ENCODE results near the gene CASQ2.
A peak's percentile ranks its signal among the peaks of the same experiment; 100 is the strongest.

Gene CASQ2

DNA sequence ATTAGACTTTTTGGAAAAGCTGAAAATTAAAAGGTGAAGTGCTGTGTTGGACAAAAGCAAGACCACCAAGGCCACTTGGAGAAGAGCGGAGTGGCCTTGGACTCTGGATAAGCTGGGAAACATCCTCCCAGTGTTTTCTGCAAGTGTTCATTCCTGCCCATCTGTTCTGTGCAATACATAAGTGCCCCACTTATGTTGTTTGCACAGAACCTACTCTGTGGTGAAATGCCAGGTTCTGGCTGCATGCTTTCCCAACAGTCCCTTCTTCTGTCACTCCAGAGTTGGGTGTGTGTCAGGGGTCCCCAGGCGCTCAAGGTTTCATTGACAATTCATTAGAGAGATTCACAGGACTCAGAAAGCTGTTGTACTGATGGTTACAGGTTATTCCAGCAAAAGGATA, 42.1 kb upstream of the CASQ2 start:
- no peak overlapping the region for H3K4me3 ChIP-seq
- H3K9me3 ChIP-seq: no peaks in the 10 kb centered on the region
- no peaks in the 10 kb centered on the region for H3K27me3 ChIP-seq
- TF ChIP-seq, protein P1, sequence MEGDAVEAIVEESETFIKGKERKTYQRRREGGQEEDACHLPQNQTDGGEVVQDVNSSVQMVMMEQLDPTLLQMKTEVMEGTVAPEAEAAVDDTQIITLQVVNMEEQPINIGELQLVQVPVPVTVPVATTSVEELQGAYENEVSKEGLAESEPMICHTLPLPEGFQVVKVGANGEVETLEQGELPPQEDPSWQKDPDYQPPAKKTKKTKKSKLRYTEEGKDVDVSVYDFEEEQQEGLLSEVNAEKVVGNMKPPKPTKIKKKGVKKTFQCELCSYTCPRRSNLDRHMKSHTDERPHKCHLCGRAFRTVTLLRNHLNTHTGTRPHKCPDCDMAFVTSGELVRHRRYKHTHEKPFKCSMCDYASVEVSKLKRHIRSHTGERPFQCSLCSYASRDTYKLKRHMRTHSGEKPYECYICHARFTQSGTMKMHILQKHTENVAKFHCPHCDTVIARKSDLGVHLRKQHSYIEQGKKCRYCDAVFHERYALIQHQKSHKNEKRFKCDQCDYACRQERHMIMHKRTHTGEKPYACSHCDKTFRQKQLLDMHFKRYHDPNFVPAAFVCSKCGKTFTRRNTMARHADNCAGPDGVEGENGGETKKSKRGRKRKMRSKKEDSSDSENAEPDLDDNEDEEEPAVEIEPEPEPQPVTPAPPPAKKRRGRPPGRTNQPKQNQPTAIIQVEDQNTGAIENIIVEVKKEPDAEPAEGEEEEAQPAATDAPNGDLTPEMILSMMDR (IDR thresholded peaks at IDR 0.05): no peak
- H3K36me3 ChIP-seq: no peaks in the 10 kb centered on the region
- peaks cover 0 to 3% (median 0%) of the 10 kb centered on the region in 4 donors for H3K4me1 ChIP-seq
- intact Hi-C loops (cut with DNase I; ENCODE audit: low total_unique reads): no loop called here
- H3K27ac ChIP-seq: no peak overlapping the region
- DNase-seq: no peak

DNA sequence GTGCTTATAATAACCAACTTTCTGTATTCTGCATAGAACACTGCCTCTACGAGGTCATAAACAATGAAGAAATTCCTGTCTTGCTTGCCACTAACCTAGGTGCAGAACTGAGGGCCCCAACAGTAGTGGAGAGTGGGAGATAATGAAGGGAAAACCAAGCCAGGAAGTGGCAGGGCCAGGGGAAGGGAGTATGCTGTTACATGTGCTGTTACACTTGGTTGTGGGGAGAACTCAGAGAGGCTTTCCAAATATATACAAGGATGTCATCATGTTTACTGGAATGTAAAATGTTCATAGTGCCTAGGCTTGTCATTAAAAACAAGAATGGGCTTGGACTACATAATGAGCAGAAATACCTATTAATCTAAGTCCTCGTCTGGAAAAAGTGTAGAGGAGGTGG, 41.3 kb upstream of the CASQ2 start:
- no peak for DNase-seq
- Histone ChIP-seq H3K9me3 (no peaks in the 10 kb centered on the region), H3K27ac (no peak overlapping the region), H3K4me1 (no peaks in the 10 kb centered on the region), H3K4me3 (no peak overlapping the region), H3K36me3 (no peaks in the 10 kb centered on the region), H3K27me3 (no peaks in the 10 kb centered on the region)
- TF ChIP-seq, protein P1 (IDR thresholded peaks at IDR 0.05): no peak
- intact Hi-C loops (cut with DNase I; ENCODE audit: low total_unique reads): loop anchor here (5.0 to 10.0 kb wide), 2 partner anchors 172 to 1505 kb away; no protein-coding TSS in a partner anchor

DNA sequence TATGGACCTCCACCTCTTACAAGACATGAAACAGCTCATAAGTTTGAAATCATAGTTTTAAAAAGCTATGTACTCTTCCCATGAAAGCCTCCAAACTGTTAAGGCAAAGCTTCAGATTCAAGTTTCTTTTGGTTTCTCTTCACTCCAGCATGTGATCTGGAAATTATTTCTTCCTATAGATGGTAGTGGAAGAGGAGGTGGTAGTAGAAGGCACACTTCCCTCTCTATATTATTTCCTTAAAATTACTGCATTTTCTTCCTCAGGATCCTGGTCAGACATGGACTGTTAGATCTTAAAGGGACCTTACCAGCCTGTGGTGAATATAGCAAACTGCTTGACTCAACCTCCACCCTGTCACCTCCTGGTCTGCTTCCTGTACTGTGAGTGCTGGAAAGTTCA, 40.6 kb upstream of the CASQ2 start:
- H3K27me3 ChIP-seq: no peaks in the 10 kb centered on the region
- no peak overlapping the region for H3K4me3 ChIP-seq
- no peak overlapping the region for H3K27ac ChIP-seq
- no peak for DNase-seq
- H3K4me1 ChIP-seq: no peaks in the 10 kb centered on the region
- TF ChIP-seq, protein P1 (IDR thresholded peaks at IDR 0.05): no peak
- no peaks in the 10 kb centered on the region for H3K36me3 ChIP-seq
- no peaks in the 10 kb centered on the region for H3K9me3 ChIP-seq
- intact Hi-C loops (cut with DNase I; ENCODE audit: low total_unique reads): loop anchor here (5.0 to 10.0 kb wide), 2 partner anchors 173 to 1504 kb away; no protein-coding TSS in a partner anchor

DNA sequence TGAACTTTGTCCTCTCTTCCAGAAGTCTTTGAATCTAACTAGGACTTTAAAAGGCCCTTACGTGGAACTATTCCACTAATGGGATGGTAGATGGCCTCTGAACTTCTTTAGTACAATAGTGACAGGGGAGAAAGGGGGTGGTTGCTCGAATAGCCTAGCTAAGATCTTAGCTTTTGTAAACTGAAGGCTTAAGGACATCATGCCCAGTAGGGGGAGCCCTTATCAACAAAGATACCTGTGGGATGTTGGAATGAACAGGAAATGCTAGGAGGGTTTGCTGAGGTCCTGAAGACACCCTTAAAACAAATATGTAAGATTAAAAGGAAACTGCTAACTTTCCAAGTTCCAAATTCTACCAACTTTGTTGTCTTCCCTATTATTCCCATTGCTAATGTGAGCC, 39.2 kb upstream of the CASQ2 start:
- H3K4me3 ChIP-seq: no peak overlapping the region
- H3K27me3 ChIP-seq: no peaks in the 10 kb centered on the region
- no peaks in the 10 kb centered on the region for H3K4me1 ChIP-seq
- no peaks in the 10 kb centered on the region for H3K9me3 ChIP-seq
- no peak overlapping the region for H3K27ac ChIP-seq
- intact Hi-C loops (cut with DNase I; ENCODE audit: low total_unique reads): loop anchor here (5.0 to 10.0 kb wide), 2 partner anchors 175 to 1503 kb away; no protein-coding TSS in a partner anchor
- H3K36me3 ChIP-seq: no peaks in the 10 kb centered on the region
- peak in 1 of 2 donors; percentile 35 for DNase-seq
- TF ChIP-seq, protein P1 (IDR thresholded peaks at IDR 0.05): peak; percentile 53 to 59

DNA sequence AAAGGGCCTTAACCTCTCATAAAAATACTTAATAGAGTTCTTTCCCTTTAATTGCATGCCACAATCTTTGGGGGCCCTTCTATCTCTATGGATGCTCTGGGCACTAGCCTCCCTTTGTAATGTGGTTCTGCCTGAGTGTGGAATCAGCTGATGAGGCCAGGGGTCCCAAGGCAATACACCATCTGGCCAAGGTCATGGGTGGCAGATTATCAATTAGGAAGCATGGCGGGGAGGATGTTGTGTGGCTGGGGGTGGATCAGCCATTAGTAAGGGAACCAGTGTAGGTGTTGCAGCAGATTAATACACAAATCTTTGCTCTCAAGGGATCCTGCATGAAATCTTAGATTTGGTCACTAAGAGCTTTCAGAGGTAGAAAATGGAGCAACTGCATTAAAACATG, 37.1 kb upstream of the CASQ2 start:
- DNase-seq: no peak
- Histone ChIP-seq H3K27ac (no peak overlapping the region), H3K9me3 (no peaks in the 10 kb centered on the region), H3K36me3 (no peaks in the 10 kb centered on the region), H3K4me3 (no peak overlapping the region), H3K27me3 (no peaks in the 10 kb centered on the region), H3K4me1 (no peaks in the 10 kb centered on the region)
- TF ChIP-seq, protein P1 (IDR thresholded peaks at IDR 0.05): no peak
- intact Hi-C loops (cut with DNase I; ENCODE audit: low total_unique reads): loop anchor here (5.0 to 10.0 kb wide), 2 partner anchors 177 to 1501 kb away; no protein-coding TSS in a partner anchor

DNA sequence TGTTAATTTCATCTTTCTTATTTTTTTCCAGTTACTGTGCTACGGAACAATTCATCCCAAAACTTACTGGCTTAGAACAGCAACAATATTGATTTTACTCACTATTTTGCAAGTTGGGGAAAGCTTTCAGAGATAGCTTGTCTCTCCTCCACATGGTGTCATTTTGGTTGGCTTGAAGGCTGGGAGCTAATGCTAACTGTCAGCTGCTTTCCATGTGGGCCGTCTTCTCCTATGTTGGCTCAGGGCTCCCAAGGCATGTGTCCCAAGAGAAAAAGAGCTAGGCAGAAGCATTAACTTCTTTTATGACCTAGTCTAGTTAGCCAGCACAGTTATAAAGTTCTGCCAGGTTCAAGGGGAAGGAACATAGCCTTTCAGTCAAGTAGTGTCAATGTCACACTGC, 33.9 kb upstream of the CASQ2 start:
- Histone ChIP-seq H3K27ac (no peak overlapping the region), H3K4me3 (no peak overlapping the region), H3K36me3 (no peaks in the 10 kb centered on the region), H3K27me3 (no peaks in the 10 kb centered on the region), H3K4me1 (no peaks in the 10 kb centered on the region), H3K9me3 (no peaks in the 10 kb centered on the region)
- no peak for DNase-seq
- TF ChIP-seq, protein P1 (IDR thresholded peaks at IDR 0.05): no peak
- intact Hi-C loops (cut with DNase I; ENCODE audit: low total_unique reads): loop anchor here (10.0 kb wide), 1 partner anchor 1498 kb away; no protein-coding TSS in a partner anchor

Measured in tibial artery (tissue), 4 donors.